Epithelial cell of esophagus (primary cell): ENCODE results near the gene ZFR2.
A peak's percentile ranks its signal among the peaks of the same experiment; 100 is the strongest.

Experiments
- DNase-seq: peaks from one replicate; pipeline ENCODE4 v3.0.0; 2010; ENCODE audit warnings: low read depth
- H3K4me3 ChIP-seq: 2 replicates; pipeline ENCODE4 v1.5.1; 2011; ENCODE audit warnings: mild to moderate bottlenecking, low read length, control low read depth
- CTCF ChIP-seq: IDR thresholded peaks from 2 replicates; pipeline ENCODE4 v1.5.1; 2011; ENCODE audit warnings: low read depth, mild to moderate bottlenecking, low read length, control low read depth, inconsistent platforms; ENCODE audit not compliant: insufficient read depth; ENCODE audit errors: missing control alignments

Gene ZFR2

GRCh38 chr19:3823350-3823713, 45.5 kb downstream of the ZFR2 start:
- H3K4me3 ChIP-seq, result no peak overlapping the region
- no peak for TF ChIP-seq CTCF
- DNase-seq, result no peak

DNA sequence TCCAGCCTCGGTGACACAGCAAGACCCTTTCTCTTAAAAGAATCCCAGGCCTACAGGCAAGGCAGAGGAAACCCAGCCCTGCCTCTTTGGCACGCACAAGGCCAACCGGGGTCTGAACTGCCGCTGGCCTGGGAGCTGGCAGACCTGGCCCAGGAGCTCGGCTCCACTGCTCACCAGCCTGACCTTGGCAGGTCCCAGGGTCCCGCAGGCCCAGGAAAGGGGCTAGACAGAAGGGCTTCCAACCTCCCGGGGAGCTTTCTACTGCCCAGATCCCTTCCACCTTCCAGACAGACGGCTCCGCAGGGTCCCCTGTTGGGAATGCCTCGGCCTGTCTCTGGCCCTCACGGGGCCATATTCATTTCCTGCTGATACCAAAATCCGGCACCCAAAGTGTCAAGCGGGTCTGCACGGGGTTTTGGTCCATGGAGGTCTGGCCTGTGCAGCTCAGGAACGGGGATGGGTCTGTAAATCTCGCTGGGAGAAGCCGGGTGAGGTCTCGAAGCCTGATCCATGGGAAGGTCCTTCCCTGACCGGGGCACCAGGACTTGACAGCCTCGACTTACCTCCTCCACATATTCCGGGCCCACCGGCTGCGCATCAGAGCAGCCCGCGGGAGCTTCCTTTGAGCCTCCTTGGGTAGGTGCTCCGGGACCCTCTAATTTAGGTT, 46.0 kb downstream of the ZFR2 start:
- no peak overlapping the region for H3K4me3 ChIP-seq
- no peak for DNase-seq
- TF ChIP-seq CTCF, result no peak

DNA sequence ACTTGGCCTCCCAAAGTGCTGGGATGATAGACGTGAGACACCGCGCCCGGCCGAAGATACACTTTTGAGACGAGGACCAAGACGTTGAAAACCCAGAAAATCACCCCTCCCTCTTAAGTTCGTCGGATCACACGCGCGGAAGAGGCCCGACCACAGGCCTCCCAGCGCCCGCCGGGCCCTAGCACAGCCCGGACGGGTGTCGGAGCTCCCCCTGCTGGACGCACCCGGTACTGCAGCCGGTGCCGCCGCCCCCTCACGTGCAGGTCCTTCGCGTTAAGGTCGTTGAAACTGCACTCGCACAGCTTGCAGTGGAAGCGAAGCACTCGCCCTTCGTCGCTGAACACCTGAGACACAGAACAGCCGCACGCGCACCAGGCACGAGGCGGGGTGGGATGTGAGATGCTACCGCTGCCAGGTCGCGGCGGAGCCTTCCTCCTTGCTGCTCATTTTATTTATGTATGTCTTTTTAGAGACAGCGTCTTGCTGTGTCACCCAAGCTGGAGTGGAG, 46.9 kb downstream of the ZFR2 start:
- TF ChIP-seq CTCF, result peak; percentile 52
- no peak overlapping the region for H3K4me3 ChIP-seq
- DNase-seq, result no peak

DNA sequence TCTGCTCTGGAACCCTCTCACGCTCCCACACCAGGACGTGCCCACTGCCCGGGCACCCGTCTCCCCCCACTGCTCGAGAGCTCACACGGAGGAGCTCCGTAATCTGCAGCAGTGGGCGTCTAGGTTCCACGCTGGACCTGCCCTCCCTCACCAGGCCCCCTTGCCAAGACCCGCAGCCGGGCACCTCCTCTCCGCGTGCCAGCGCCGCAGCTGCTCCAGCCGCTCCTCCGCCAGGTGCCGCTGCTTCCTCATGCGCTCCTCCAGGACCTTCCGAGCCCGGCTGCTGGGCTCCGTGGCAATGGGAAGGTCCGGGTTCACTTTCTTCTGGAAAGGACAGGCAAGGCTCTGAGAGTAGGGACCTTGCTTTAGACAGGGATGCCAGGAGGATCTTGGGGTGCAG, 47.7 kb downstream of the ZFR2 start:
- DNase-seq, result no peak
- no peak overlapping the region for H3K4me3 ChIP-seq
- TF ChIP-seq CTCF, result no peak

DNA sequence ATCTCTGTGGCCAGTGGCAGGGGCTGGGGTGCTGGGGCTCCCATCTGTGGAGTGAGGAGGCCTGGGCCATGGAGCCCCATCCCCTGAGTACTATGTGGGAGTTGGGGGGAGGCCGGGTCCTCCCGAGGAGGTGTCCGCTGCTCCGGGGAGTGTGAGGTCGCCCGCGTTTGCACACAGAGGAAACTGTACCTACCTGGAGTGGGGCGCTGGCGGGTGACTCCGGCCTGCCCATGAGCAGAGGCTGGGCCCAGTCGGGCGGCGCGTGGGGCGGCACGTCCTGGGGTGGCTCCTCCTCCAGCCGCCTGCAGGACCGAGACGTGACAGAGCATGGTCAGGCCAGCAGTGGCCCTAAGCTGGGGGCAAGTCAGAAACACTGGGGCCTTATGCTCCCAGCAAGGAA, 48.8 kb downstream of the ZFR2 start:
- no peak for DNase-seq
- H3K4me3 ChIP-seq, result no peak overlapping the region
- no peak for TF ChIP-seq CTCF

GRCh38 chr19:3818918-3819317, 49.9 kb downstream of the ZFR2 start:
- DNase-seq, result no peak
- TF ChIP-seq CTCF, result no peak
- H3K4me3 ChIP-seq, result no peak overlapping the region

DNA sequence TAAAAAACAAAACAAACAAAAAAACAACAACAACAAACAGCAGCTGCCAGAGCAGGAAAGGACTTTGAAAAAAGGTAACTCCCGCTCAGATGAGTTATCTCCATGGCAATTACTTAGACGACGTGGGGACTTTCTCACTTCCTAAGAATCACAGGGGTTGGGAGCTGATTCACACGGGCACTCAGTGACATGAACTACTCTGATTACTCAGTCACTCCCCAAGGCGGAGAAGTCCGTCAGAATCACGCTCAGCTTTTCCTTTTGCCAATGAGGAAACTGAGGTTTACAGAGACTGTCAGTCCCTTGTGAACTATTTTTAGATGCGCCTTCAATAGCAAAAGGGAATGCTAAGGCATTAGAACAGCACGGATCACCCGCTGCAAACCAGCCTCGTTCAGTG, 50.4 kb downstream of the ZFR2 start:
- no peak overlapping the region for H3K4me3 ChIP-seq
- DNase-seq, result peak; percentile 58
- no peak for TF ChIP-seq CTCF
